HCT116 (cell line): ENCODE results near the gene SUMO3. TPM values are rescaled to one million over a fixed set of nuclear protein-coding genes. Genes with fewer than 3 reads are reported as not detected.

Source experiments
- ATAC-seq: fragments of 200-7000 bp; cut with Tn5 transposase; 2 replicates; pipeline ENCODE4 v1.9.1; 2020; ENCODE audit warnings: mild to moderate bottlenecking, moderate library complexity
- BruUV-seq: library from RNA; stranded (reverse); fragments of 400-500 nt; replicated peaks from 2 replicates; lab custom pipeline; 2021; lab: Mats Ljungman, UMichigan
- CTCF ChIA-PET: fragments of 300-600 bp; sonication (Branson Sonifier 250); formaldehyde crosslinking; loops from one replicate; lab custom pipeline; 2021; ENCODE audit warnings: antibody characterized with exemption; lab: Charles Lee
- POLR2A ChIA-PET: fragments of 300-600, 350-600 bp; sonication (Branson Sonifier 250); formaldehyde crosslinking; loops from one replicate; lab custom pipeline; 2021; ENCODE audit warnings: antibody characterized with exemption; lab: Charles Lee
- RAD21 ChIA-PET, 2 experiments: fragments of 300-600 bp; sonication (Branson Sonifier 250); formaldehyde crosslinking; loops; one replicate each; lab custom pipeline; 2023; ENCODE audit warnings: low total read pairs in 2 of 2; ENCODE audit not compliant: uncharacterized antibody in 2 of 2, unreplicated experiment in 2 of 2, low non-redundant PET in 1 of 2; lab: Charles Lee
- DNase-seq: peaks from one replicate; pipeline ENCODE4 v3.0.0-alpha.2; 2010; ENCODE audit warnings: low read depth, low spot score
- H2AFZ ChIP-seq: fragments of 200-600 bp; shearing (Covaris generic), sonication (generic); 2 replicates; pipeline ENCODE4 v1.6.1; 2017; ENCODE audit warnings: low read depth, mixed run types, mixed read lengths, antibody characterized with exemption, low read length; ENCODE audit not compliant: poor library complexity, severe bottlenecking
- H3K27ac ChIP-seq: 2 replicates; pipeline ENCODE4 v1.5.1; 2012; ENCODE audit warnings: low read depth, low read length
- H3K27me3 ChIP-seq: fragments of 200-600 bp; sonication (generic); 2 replicates; pipeline ENCODE4 v1.6.1; 2016; ENCODE audit warnings: mixed run types, low read length, mixed read lengths; ENCODE audit not compliant: insufficient read depth
- H3K36me3 ChIP-seq, 2 experiments: fragments of 200-500 bp in 1 of 2; fragments of 200-600 bp in 1 of 2; sonication (Bioruptor generic) in 1 of 2; sonication (generic) in 1 of 2; 2 replicates each; pipeline versions ENCODE4 v1.5.1 to v1.6.1; 2014 to 2016; ENCODE audit warnings: low read length in 2 of 2, inconsistent platforms in 1 of 2, mixed read lengths in 1 of 2, mixed run types in 1 of 2; ENCODE audit not compliant: insufficient read depth in 2 of 2, control insufficient read depth in 1 of 2
- H3K4me1 ChIP-seq, 2 experiments: fragments of 200-600 bp in 1 of 2; sonication (generic) in 1 of 2; 2 replicates each; pipeline versions ENCODE4 v1.5.1 to v1.6.1; 2012 to 2017; ENCODE audit warnings: low read length in 2 of 2, inconsistent platforms in 1 of 2, mild to moderate bottlenecking in 1 of 2, mixed read lengths in 1 of 2, mixed run types in 1 of 2, moderate library complexity in 1 of 2; ENCODE audit not compliant: insufficient read depth in 2 of 2, control insufficient read depth in 1 of 2
- H3K4me2 ChIP-seq: fragments of 200-600 bp; sonication (generic); 2 replicates; pipeline ENCODE4 v1.6.1; 2017; ENCODE audit warnings: mixed run types, low read length, mixed read lengths
- H3K4me3 ChIP-seq, 2 experiments: fragments of 200-600 bp in 1 of 2; sonication (generic) in 1 of 2; replicated peaks in 1 of 2; 2 replicates each; pipeline ENCODE4 v1.5.1; 2011 to 2016; ENCODE audit warnings: low read length in 2 of 2, control low read depth in 1 of 2, low read depth in 1 of 2, mild to moderate bottlenecking in 1 of 2, mixed read lengths in 1 of 2, mixed run types in 1 of 2
- H3K79me2 ChIP-seq: fragments of 200-600 bp; sonication (generic); 2 replicates; pipeline ENCODE4 v1.6.1; 2017; ENCODE audit warnings: mild to moderate bottlenecking, mixed run types, low read length, moderate library complexity, mixed read lengths; ENCODE audit not compliant: insufficient read depth
- H3K9ac ChIP-seq: fragments of 200-600 bp; sonication (generic); 2 replicates; pipeline ENCODE4 v1.6.1; 2016; ENCODE audit warnings: low read length, mixed read lengths
- H3K9me2 ChIP-seq: fragments of 200-600 bp; sonication (generic), shearing (Covaris generic); 2 replicates; pipeline ENCODE4 v1.6.1; 2017; ENCODE audit warnings: mixed run types, mild to moderate bottlenecking, moderate library complexity; ENCODE audit not compliant: insufficient read depth
- H3K9me3 ChIP-seq, 2 experiments: fragments of 200-500 bp in 1 of 2; fragments of 200-600 bp in 1 of 2; sonication (Bioruptor generic) in 1 of 2; sonication (generic) in 1 of 2; 2 replicates each; pipeline ENCODE4 v1.6.1; 2014 to 2017; ENCODE audit warnings: low read length in 2 of 2, mixed read lengths in 2 of 2, inconsistent platforms in 1 of 2, low read depth in 1 of 2, mild to moderate bottlenecking in 1 of 2, mixed run types in 1 of 2, moderate library complexity in 1 of 2; ENCODE audit not compliant: control insufficient read depth in 1 of 2, insufficient read depth in 1 of 2
- H4K20me1 ChIP-seq: fragments of 200-600 bp; sonication (generic), shearing (Covaris generic); 2 replicates; pipeline ENCODE4 v1.6.1; 2017; ENCODE audit warnings: mixed run types, mild to moderate bottlenecking, moderate library complexity; ENCODE audit not compliant: insufficient read depth
- ATF3 ChIP-seq: IDR thresholded peaks from 2 replicates; pipeline ENCODE4 v1.6.1; 2012
- CBX3 ChIP-seq: IDR thresholded peaks from 2 replicates; pipeline ENCODE4 v1.6.1; 2012; ENCODE audit warnings: low read depth
- CEBPB ChIP-seq: IDR thresholded peaks from 2 replicates; pipeline ENCODE4 v1.6.1; 2012; ENCODE audit warnings: low read depth
- CTCF ChIP-seq, 3 experiments: fragments of 200-600 bp in 1 of 3; sonication (generic) in 1 of 3; IDR thresholded peaks in 2 of 3; conservative IDR thresholded peaks in 1 of 3; 2 replicates each; pipeline ENCODE4 v1.5.1; 2012 to 2017; ENCODE audit warnings: low read depth in 2 of 3, low read length in 2 of 3, antibody characterized with exemption in 1 of 3, borderline replicate concordance in 1 of 3, control low read depth in 1 of 3, mild to moderate bottlenecking in 1 of 3, mixed read lengths in 1 of 3, mixed run types in 1 of 3, moderate library complexity in 1 of 3; ENCODE audit not compliant: insufficient read depth in 1 of 3
- EGR1 ChIP-seq: IDR thresholded peaks from 2 replicates; pipeline ENCODE4 v1.6.1; 2012; ENCODE audit warnings: low read depth
- FOSL1 ChIP-seq: IDR thresholded peaks from 2 replicates; pipeline ENCODE4 v1.6.1; 2012; ENCODE audit warnings: low read depth
- POLR2A ChIP-seq: IDR thresholded peaks from 2 replicates; pipeline ENCODE4 v1.7.0; 2011; ENCODE audit warnings: borderline replicate concordance; ENCODE audit not compliant: insufficient read depth, insufficient read length; ENCODE audit errors: extremely low read depth
- POLR2AphosphoS5 ChIP-seq: IDR thresholded peaks from 2 replicates; pipeline ENCODE4 v1.6.1; 2011; ENCODE audit warnings: mild to moderate bottlenecking, low read depth, low read length, moderate library complexity
- RAD21 ChIP-seq: IDR thresholded peaks from 2 replicates; pipeline ENCODE4 v1.6.1; 2012; ENCODE audit warnings: low read depth, mild to moderate bottlenecking
- REST ChIP-seq: IDR thresholded peaks from 2 replicates; pipeline ENCODE4 v1.6.1; 2012; ENCODE audit warnings: low read depth
- SIN3A ChIP-seq: IDR thresholded peaks from 2 replicates; pipeline ENCODE4 v1.6.1; 2012; ENCODE audit warnings: low read depth
- SRF ChIP-seq: IDR thresholded peaks from 2 replicates; pipeline ENCODE4 v1.6.1; 2012; ENCODE audit warnings: low read depth
- TCF7L2 ChIP-seq: IDR thresholded peaks from 2 replicates; pipeline ENCODE4 v1.7.0; 2011; ENCODE audit warnings: borderline replicate concordance, inconsistent platforms; ENCODE audit not compliant: insufficient read depth, insufficient read length; ENCODE audit errors: extremely low read depth
- YY1 ChIP-seq: IDR thresholded peaks from 2 replicates; pipeline ENCODE4 v1.6.1; 2011; ENCODE audit warnings: low read length, low read depth, moderate library complexity, mild to moderate bottlenecking; ENCODE audit not compliant: insufficient replicate concordance; ENCODE audit errors: extremely low read depth
- ZBTB33 ChIP-seq: IDR thresholded peaks from 2 replicates; pipeline ENCODE4 v1.6.1; 2011; ENCODE audit warnings: mild to moderate bottlenecking, low read length, moderate library complexity; ENCODE audit not compliant: insufficient replicate concordance; ENCODE audit errors: extremely low read depth
- ZFX ChIP-seq: fragments of 450-650 bp; IDR thresholded peaks from 2 replicates; pipeline ENCODE4 v1.6.1; 2017
- ZNF274 ChIP-seq: fragments of 200-500 bp; sonication (Bioruptor generic); IDR thresholded peaks from 2 replicates; pipeline ENCODE4 v1.6.1; 2014; ENCODE audit warnings: mild to moderate bottlenecking, low read depth, low read length, inconsistent platforms
- intact Hi-C: fragments of 100-400 bp; cut with micrococcal nuclease; formaldehyde crosslinking; loops from 2 replicates; pipeline ENCODE4 v1.10.0; 2022
- total RNA-seq: library from RNA; stranded (reverse); gene quantifications from one replicate; pipeline ENCODE4 v1.2.1, GENCODE V29; 2021; ENCODE audit not compliant: unreplicated experiment

SUMO3 gene
- total RNA-seq, 1 experiment from 2014 or later = 31.5 TPM

- CTCF ChIA-PET = no interaction called here
- H2AFZ ChIP-seq = no peak overlapping the region
- no peak overlapping the region for H3K9ac ChIP-seq
- peaks cover 17 to 27% of the 10 kb centered on the region in 2 experiments; a peak in 3 of 4 replicates for H3K36me3 ChIP-seq
- no peak overlapping the region for H3K4me3 ChIP-seq
- H3K27ac ChIP-seq = no peak overlapping the region
- ATAC-seq (no peak), DNase-seq (no peak)
- POLR2A ChIA-PET = no interaction called here
- H3K27me3 ChIP-seq = no peaks in the 10 kb centered on the region
- H3K9me2 ChIP-seq = no peaks in the 10 kb centered on the region
- no peaks in the 10 kb centered on the region for H4K20me1 ChIP-seq
- TF ChIP-seq SRF (no peak), YY1 (no peak), CEBPB (no peak), CTCF (IDR thresholded peaks at IDR 0.05 in 2 of 3, conservative IDR thresholded peaks at IDR 0.05 in 1 of 3; ENCODE audit: borderline replicate concordance in 1 of 3, insufficient read depth in 1 of 3, low read depth in 2 of 3, low read length in 2 of 3) (no peak), POLR2A (no peak), RAD21 (no peak), TCF7L2 (no peak), ATF3 (no peak), CBX3 (no peak), ZBTB33 (no peak), EGR1 (no peak), FOSL1 (no peak), ZFX (no peak), POLR2AphosphoS5 (no peak), ZNF274 (no peak), SIN3A (no peak), REST (no peak)
- H3K79me2 ChIP-seq = peaks cover 15% of the 10 kb centered on the region; the same call in 1 of the 2 replicates
- BruUV-seq = TSS peak; percentile 35
- RAD21 ChIA-PET = no interaction called here
- intact Hi-C loops = no loop called here
- peaks cover 10 to 17% of the 10 kb centered on the region in 2 experiments; a peak in 3 of 4 replicates for H3K4me1 ChIP-seq
- no peaks in the 10 kb centered on the region for H3K9me3 ChIP-seq
- no peak overlapping the region for H3K4me2 ChIP-seq
These were observed 31.8 kb upstream of the SUMO3 start for GRCh38 chr21:44849616-44850130.
